ENCODE measurements around the gene KDM5B.

DNA sequence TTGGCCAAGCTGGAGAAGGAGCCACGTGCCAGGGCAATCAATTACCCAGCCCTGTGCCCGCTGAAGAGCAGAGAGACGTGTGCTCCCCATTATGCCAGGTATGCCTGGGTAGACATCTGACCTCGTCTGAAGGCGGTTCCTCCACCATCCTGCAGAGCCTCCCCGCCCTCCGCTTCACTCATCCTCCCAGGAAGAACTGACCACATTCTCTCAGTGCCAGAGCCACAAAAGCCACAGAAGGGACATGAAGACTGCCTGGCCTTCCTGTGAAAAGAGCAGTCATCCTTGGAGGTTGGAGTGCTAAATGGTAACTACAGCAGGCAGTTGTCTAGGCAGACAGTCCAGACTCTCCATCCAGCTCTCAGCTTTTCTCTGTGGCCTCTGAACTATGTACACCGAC lies 109.9 kb downstream of the KDM5B start:
- no peak for TF ChIP-seq EZH2 (IDR thresholded peaks at IDR 0.05; ENCODE audit: borderline replicate concordance, low read depth, low read length, severe bottlenecking)
- TF ChIP-seq, protein P1, sequence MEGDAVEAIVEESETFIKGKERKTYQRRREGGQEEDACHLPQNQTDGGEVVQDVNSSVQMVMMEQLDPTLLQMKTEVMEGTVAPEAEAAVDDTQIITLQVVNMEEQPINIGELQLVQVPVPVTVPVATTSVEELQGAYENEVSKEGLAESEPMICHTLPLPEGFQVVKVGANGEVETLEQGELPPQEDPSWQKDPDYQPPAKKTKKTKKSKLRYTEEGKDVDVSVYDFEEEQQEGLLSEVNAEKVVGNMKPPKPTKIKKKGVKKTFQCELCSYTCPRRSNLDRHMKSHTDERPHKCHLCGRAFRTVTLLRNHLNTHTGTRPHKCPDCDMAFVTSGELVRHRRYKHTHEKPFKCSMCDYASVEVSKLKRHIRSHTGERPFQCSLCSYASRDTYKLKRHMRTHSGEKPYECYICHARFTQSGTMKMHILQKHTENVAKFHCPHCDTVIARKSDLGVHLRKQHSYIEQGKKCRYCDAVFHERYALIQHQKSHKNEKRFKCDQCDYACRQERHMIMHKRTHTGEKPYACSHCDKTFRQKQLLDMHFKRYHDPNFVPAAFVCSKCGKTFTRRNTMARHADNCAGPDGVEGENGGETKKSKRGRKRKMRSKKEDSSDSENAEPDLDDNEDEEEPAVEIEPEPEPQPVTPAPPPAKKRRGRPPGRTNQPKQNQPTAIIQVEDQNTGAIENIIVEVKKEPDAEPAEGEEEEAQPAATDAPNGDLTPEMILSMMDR (IDR thresholded peaks at IDR 0.05; ENCODE audit: borderline replicate concordance, extremely low read depth, low read length, poor library complexity, severe bottlenecking), result no peak
